DOHH2 (cell line): ENCODE results near the gene NUCKS1.

Experiments used
- H3F3A ChIP-seq: fragments of 200-600 bp; sonication (generic), shearing (Covaris generic); 2 replicates; pipeline ENCODE4 v1.6.0; 2016; ENCODE audit warnings: antibody characterized with exemption, mild to moderate bottlenecking; ENCODE audit not compliant: control insufficient read depth, insufficient read depth
- H3K27ac ChIP-seq: fragments of 200-600 bp; sonication (generic); 2 replicates; pipeline ENCODE4 v1.5.1; 2014; ENCODE audit warnings: low read depth, mild to moderate bottlenecking, low read length, moderate library complexity
- H3K27me3 ChIP-seq: fragments of 200-600 bp; sonication (generic); 2 replicates; pipeline ENCODE4 v1.6.1; 2014; ENCODE audit warnings: mild to moderate bottlenecking, low read length, mixed read lengths; ENCODE audit not compliant: control insufficient read depth
- H3K36me3 ChIP-seq: fragments of 200-600 bp; sonication (generic); 2 replicates; pipeline ENCODE4 v1.6.1; 2014; ENCODE audit warnings: mild to moderate bottlenecking, low read length, moderate library complexity, mixed read lengths; ENCODE audit not compliant: control insufficient read depth
- H3K4me1 ChIP-seq: fragments of 200-600 bp; sonication (generic); 2 replicates; pipeline ENCODE4 v1.6.1; 2014; ENCODE audit warnings: mild to moderate bottlenecking, low read length, mixed read lengths; ENCODE audit not compliant: control insufficient read depth
- H3K4me2 ChIP-seq: fragments of 200-600 bp; sonication (generic); 2 replicates; pipeline ENCODE4 v1.6.0; 2014; ENCODE audit warnings: mild to moderate bottlenecking, low read length, moderate library complexity
- H3K4me3 ChIP-seq: fragments of 200-600 bp; sonication (generic); 2 replicates; pipeline ENCODE4 v1.5.1; 2014; ENCODE audit warnings: mild to moderate bottlenecking, low read length, mixed read lengths
- H3K79me2 ChIP-seq: fragments of 200-600 bp; sonication (generic); 2 replicates; pipeline ENCODE4 v1.6.1; 2014; ENCODE audit warnings: mild to moderate bottlenecking, low read length, mixed read lengths; ENCODE audit not compliant: control insufficient read depth
- H3K9me2 ChIP-seq: fragments of 200-600 bp; sonication (generic); replicated peaks from 2 replicates; pipeline ENCODE4 v1.6.1; 2014; ENCODE audit warnings: mild to moderate bottlenecking, low read length, mixed read lengths; ENCODE audit not compliant: control insufficient read depth
- H3K9me3 ChIP-seq: fragments of 200-600 bp; sonication (generic); 2 replicates; pipeline ENCODE4 v1.6.1; 2014; ENCODE audit warnings: antibody characterized with exemption, low read length, mixed read lengths; ENCODE audit not compliant: control insufficient read depth, insufficient read depth
- H4K20me1 ChIP-seq: fragments of 200-600 bp; sonication (generic); 2 replicates; pipeline ENCODE4 v1.6.0; 2014; ENCODE audit warnings: low read depth, mild to moderate bottlenecking, antibody characterized with exemption, low read length, moderate library complexity; ENCODE audit not compliant: control insufficient read depth, insufficient read depth
- CTCF ChIP-seq: fragments of 200-600 bp; sonication (generic); IDR thresholded peaks from one replicate; pipeline ENCODE4 v1.5.1; 2014; ENCODE audit warnings: antibody characterized with exemption, mild to moderate bottlenecking, low read depth, low read length; ENCODE audit not compliant: poor library complexity, severe bottlenecking
- EZH2phosphoT487 ChIP-seq: fragments of 200-600 bp; sonication (generic); IDR thresholded peaks from 2 replicates; pipeline ENCODE4 v1.6.1; 2017; ENCODE audit warnings: borderline replicate concordance, mild to moderate bottlenecking, antibody characterized with exemption, low read length, moderate library complexity, mixed read lengths

The NUCKS1 gene

DNA sequence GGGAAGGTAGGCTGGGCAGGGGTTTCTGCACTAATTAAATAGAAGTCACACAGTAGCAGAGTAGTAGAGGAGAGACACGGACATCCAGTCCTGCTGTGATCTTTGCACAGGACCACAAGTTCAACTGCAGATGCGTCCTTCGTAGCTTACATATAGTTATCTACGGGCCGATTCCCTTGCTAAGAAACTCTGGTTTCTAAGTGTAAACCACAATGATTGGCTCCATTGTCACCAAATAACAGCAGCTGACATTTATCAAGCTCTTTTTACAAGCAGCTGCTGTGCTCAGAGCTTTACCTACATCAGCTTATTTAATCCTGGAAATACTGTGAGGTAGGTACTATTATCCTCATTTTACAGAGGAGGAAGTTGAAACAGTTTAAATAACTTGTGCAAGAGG is 72.8 kb downstream of the NUCKS1 start:
- Histone ChIP-seq H3K36me3 (no peaks in the 10 kb centered on the region), H3K4me1 (peaks cover 11% of the 10 kb centered on the region), H3K27ac (no peak overlapping the region), H3K4me2 (no peak overlapping the region), H4K20me1 (no peaks in the 10 kb centered on the region), H3F3A (0 out of 2 replicates have a peak, but pooled peaks cover 3% of the 10 kb centered on the region), H3K79me2 (no peaks in the 10 kb centered on the region), H3K9me2 (no peaks in the 10 kb centered on the region), H3K9me3 (no peaks in the 10 kb centered on the region), H3K4me3 (no peak overlapping the region), H3K27me3 (peaks cover 21% of the 10 kb centered on the region)
- TF ChIP-seq CTCF (no peak), EZH2phosphoT487 (no peak)

DNA sequence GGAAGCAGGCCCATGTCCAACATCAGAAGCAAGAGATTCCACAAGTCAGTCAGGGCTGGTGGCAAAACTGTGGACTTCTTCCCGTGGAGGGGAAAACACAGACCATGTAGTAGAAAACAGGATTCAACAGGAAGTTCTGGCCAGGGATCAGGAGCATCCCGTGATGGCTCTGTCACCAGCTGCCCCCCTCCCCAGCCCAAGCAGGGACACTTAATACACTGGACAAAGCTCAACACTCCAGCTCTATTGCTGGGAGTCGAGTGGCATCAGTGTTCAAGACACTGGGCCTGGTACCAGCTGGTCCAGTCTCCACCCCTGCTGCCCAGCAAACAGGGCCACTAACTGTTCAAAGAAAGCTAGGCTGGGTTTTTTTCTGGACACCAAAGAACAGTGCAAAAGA is 73.4 kb downstream of the NUCKS1 start:
- no peaks in the 10 kb centered on the region for H4K20me1 ChIP-seq
- no peak overlapping the region for H3K4me2 ChIP-seq
- peaks cover 16% of the 10 kb centered on the region for H3K4me1 ChIP-seq
- no peak overlapping the region for H3K27ac ChIP-seq
- no peaks in the 10 kb centered on the region for H3K36me3 ChIP-seq
- TF ChIP-seq EZH2phosphoT487 (no peak), CTCF (no peak)
- H3K9me3 ChIP-seq: no peaks in the 10 kb centered on the region
- H3F3A ChIP-seq: 0 out of 2 replicates have a peak, but pooled peaks cover 3% of the 10 kb centered on the region
- no peaks in the 10 kb centered on the region for H3K79me2 ChIP-seq
- H3K4me3 ChIP-seq: no peak overlapping the region
- peaks cover 21% of the 10 kb centered on the region for H3K27me3 ChIP-seq
- no peaks in the 10 kb centered on the region for H3K9me2 ChIP-seq

- peaks cover 18% of the 10 kb centered on the region for H3K27me3 ChIP-seq
- H4K20me1 ChIP-seq: no peaks in the 10 kb centered on the region
- H3K9me3 ChIP-seq: no peaks in the 10 kb centered on the region
- peaks cover 19% of the 10 kb centered on the region for H3K4me1 ChIP-seq
- H3K27ac ChIP-seq: no peak overlapping the region
- 0 out of 2 replicates have a peak, but pooled peaks cover 3% of the 10 kb centered on the region for H3F3A ChIP-seq
- no peaks in the 10 kb centered on the region for H3K79me2 ChIP-seq
- no peak overlapping the region for H3K4me2 ChIP-seq
- H3K9me2 ChIP-seq: no peaks in the 10 kb centered on the region
- TF ChIP-seq CTCF: no peak
- no peak for TF ChIP-seq EZH2phosphoT487
- H3K36me3 ChIP-seq: no peaks in the 10 kb centered on the region
- H3K4me3 ChIP-seq: no peak overlapping the region
These were observed 74.0 kb downstream of the NUCKS1 start for GRCh38 chr1:205676002-205676401.

GRCh38 chr1:205675247-205675646 is 74.7 kb downstream of the NUCKS1 start:
- H3K79me2 ChIP-seq: no peaks in the 10 kb centered on the region
- peaks cover 19% of the 10 kb centered on the region for H3K4me1 ChIP-seq
- no peak for TF ChIP-seq EZH2phosphoT487
- TF ChIP-seq CTCF: no peak

More at GRCh38 chr1:205675247-205675646, 74.7 kb downstream of the NUCKS1 start:
- Histone ChIP-seq H3F3A (0 out of 2 replicates have a peak, but pooled peaks cover 3% of the 10 kb centered on the region), H4K20me1 (no peaks in the 10 kb centered on the region), H3K9me3 (no peaks in the 10 kb centered on the region), H3K27me3 (peaks cover 11% of the 10 kb centered on the region), H3K4me2 (no peak overlapping the region), H3K9me2 (no peaks in the 10 kb centered on the region), H3K36me3 (no peaks in the 10 kb centered on the region), H3K4me3 (no peak overlapping the region), H3K27ac (no peak overlapping the region)
